NK-92 treated with Interleukin-12 subunit alpha and Interleukin-12 subunit beta, amount 100 ng/mL, for 24 hours (cell line): ENCODE measurements around the gene ECT2.
"Not testable (repeated sequence)": the region's sequence is repeated elsewhere in the genome, so short reads cannot be mapped to it uniquely, and the experiment has no call there.

Experiments used
- DNase-seq: peaks from one replicate; lab custom pipeline; 2025; lab: John Stamatoyannopoulos, UW

ECT2 gene

GRCh38 chr3:172735014-172735413 is 15.5 kb upstream of the ECT2 start:
- no peak for DNase-seq

- no peak for DNase-seq
These were observed 11.1 kb upstream of the ECT2 start for GRCh38 chr3:172739462-172739861.

GRCh38 chr3:172746475-172746874 is 4.1 kb upstream of the ECT2 start:
- no peak for DNase-seq

GRCh38 chr3:172749230-172749965 is 1.1 kb upstream of the ECT2 start:
- DNase-seq = no peak

- no peak for DNase-seq
These were observed 508 bp upstream of the ECT2 start for GRCh38 chr3:172750069-172750367.

- peak; percentile 53 for DNase-seq
These were observed 714 bp downstream of the ECT2 start for GRCh38 chr3:172751175-172751704.

GRCh38 chr3:172752651-172753050 is 2.1 kb downstream of the ECT2 start:
- no peak for DNase-seq

GRCh38 chr3:172753125-172753524 is 2.6 kb downstream of the ECT2 start:
- no peak for DNase-seq

- DNase-seq = not testable (repeated sequence)
These were observed 9.9 kb downstream of the ECT2 start for GRCh38 chr3:172760416-172760815.

- no peak for DNase-seq
These were observed 15.7 kb downstream of the ECT2 start for GRCh38 chr3:172766241-172766640.

GRCh38 chr3:172766718-172767405 is 16.3 kb downstream of the ECT2 start:
- DNase-seq = no peak

- no peak for DNase-seq
These were observed 19.9 kb downstream of the ECT2 start for GRCh38 chr3:172770382-172770781.

GRCh38 chr3:172771672-172772071 is 21.1 kb downstream of the ECT2 start:
- no peak for DNase-seq

GRCh38 chr3:172776049-172776717 is 25.7 kb downstream of the ECT2 start:
- no peak for DNase-seq

- no peak for DNase-seq
These were observed 27.4 kb downstream of the ECT2 start for GRCh38 chr3:172777901-172778300.

- DNase-seq = no peak
These were observed 31.7 kb downstream of the ECT2 start for GRCh38 chr3:172782235-172782634.

GRCh38 chr3:172786036-172786435 is 35.5 kb downstream of the ECT2 start:
- DNase-seq = no peak

- DNase-seq = no peak
These were observed 36.5 kb downstream of the ECT2 start for GRCh38 chr3:172787019-172787418.

GRCh38 chr3:172787746-172788145 is 37.2 kb downstream of the ECT2 start:
- no peak for DNase-seq

GRCh38 chr3:172799246-172799645 is 48.7 kb downstream of the ECT2 start:
- DNase-seq = no peak

- no peak for DNase-seq
These were observed 49.6 kb downstream of the ECT2 start for GRCh38 chr3:172800156-172800555.

GRCh38 chr3:172803489-172803888 is 53.0 kb downstream of the ECT2 start:
- DNase-seq = no peak

- no peak for DNase-seq
These were observed 53.8 kb downstream of the ECT2 start for GRCh38 chr3:172804323-172804722.
